Left lobe of liver (tissue), 2 donors: ENCODE measurements around the gene CDHR5. TPM values are rescaled to one million over a fixed set of nuclear protein-coding genes. Genes with fewer than 3 reads are reported as not detected.
"Not testable (repeated sequence)": the region's sequence is repeated elsewhere in the genome, so short reads cannot be mapped to it uniquely, and the experiment has no call there.

Experiments used
- ATAC-seq: fragments of 200-7000 bp; cut with Tn5 transposase; one replicate; pipeline ENCODE4 v1.9.1; 2020; ENCODE audit warnings: mild to moderate bottlenecking, moderate library complexity
- DNase-seq: peaks from one replicate; pipeline ENCODE4 v3.0.0-alpha.2; 2020; ENCODE audit warnings: low spot score
- total RNA-seq: library from RNA; stranded (reverse); gene quantifications from one replicate; pipeline ENCODE4 v1.2.1, GENCODE V29; 2021
- donor health status: DM: no; HTN: no; CAD: no; lungs with moderate emphysema.
- donor health status: DM: no; HTN: yes; CAD: no.

Gene CDHR5
- total RNA-seq, 1 donor from 2014 or later: 64.8 TPM

DNA sequence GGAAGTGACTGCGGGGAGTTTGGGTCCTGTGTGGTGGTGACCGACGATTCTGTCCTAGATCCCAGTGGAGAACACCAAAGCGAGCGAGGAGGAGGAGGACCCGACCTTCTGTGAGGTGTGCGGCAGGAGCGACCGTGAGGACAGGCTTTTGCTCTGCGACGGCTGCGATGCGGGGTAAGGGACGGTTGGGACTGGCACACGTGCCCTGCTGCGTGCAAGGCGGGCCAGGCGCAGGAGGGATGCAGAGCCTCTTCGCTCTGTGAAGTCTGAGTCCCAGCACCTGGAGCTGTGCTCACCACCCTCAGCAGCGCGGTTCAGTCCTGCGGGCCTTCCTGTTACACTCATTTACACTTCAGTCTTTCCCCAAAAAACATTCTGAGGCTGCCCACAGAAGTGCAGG, 32.3 kb downstream of the CDHR5 start:
- DNase-seq: no peak
- ATAC-seq: no peak

DNA sequence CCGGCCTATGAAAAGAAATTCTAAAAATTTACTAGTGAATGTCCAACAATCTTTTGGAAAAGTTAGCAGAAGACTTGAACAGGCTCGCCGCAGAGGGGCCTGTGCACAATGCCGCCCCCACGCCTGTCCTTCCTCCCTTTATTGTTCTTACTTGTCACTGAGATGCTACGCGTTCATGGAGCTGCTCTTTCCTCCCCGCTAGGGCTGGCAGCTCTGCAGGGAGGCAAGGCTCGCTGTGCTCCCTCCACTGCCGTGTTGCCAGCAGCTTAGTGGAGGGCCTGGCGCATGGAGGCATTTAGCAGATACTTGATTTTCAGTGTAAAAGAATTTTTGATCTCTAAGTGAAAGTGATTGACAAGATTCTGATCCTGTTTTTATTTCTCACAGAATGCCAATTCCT, 33.8 kb downstream of the CDHR5 start:
- no peak for ATAC-seq
- DNase-seq: no peak

DNA sequence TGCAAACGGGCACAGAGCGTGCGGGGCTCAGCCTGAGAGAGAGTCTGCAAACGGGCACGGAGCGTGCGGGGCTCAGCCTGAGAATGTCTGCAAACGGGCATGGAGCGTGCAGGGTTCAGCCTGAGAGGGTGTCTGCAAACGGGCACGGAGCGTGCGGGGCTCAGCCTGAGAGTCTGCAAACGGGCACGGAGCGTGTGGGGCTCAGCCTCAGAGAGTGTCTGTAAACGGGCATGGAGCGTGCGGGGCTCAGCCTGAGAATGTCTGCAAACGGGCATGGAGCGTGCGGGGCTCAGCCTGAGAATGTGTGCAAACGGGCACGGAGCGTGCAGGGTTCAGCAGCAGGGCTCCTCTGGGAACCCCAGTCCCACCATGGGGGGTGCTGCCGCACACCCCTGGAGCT, 35.0 kb downstream of the CDHR5 start:
- DNase-seq (no peak), ATAC-seq (no peak)

DNA sequence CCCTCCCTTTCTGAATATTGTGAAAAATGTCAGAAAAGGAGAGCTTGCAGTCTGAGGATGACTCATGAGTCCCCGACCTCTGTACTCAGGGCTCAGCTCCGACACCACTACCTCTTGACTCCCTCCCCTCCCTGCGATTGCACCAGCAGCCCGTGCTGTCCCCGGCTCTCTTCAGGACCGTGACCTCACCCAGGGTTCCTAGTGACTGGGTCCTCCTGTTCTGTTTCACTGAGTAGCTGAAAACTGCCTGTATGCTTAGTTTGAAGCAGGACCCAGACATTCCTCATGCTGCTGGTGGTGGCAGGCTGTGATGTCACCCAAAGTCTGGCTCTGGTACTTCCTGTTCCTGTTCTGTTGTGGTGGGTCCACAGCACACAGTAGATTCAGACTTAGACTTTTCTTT, 36.8 kb downstream of the CDHR5 start:
- ATAC-seq: peak; percentile 92
- DNase-seq: peak; percentile 92

DNA sequence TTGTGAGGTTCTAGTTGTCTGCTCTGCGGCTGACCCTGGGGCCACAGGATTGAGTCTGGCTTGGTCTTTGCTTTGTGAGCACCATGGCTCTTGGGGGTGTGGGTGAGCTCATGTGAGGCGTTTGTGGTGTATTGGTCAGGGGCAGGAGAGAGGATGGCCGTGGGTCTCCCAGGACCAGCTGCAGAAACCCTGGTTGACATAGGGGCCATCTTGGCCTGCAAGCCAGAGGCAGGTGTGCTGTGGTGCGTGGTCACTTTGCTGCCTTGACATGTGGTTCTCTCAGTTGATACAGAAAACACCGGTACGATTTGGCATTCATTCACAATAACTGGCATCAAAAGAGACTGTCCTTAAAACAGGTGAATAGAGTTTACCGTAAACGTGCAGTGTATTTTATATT, 37.2 kb downstream of the CDHR5 start:
- ATAC-seq (peak; percentile 44), DNase-seq (no peak)

DNA sequence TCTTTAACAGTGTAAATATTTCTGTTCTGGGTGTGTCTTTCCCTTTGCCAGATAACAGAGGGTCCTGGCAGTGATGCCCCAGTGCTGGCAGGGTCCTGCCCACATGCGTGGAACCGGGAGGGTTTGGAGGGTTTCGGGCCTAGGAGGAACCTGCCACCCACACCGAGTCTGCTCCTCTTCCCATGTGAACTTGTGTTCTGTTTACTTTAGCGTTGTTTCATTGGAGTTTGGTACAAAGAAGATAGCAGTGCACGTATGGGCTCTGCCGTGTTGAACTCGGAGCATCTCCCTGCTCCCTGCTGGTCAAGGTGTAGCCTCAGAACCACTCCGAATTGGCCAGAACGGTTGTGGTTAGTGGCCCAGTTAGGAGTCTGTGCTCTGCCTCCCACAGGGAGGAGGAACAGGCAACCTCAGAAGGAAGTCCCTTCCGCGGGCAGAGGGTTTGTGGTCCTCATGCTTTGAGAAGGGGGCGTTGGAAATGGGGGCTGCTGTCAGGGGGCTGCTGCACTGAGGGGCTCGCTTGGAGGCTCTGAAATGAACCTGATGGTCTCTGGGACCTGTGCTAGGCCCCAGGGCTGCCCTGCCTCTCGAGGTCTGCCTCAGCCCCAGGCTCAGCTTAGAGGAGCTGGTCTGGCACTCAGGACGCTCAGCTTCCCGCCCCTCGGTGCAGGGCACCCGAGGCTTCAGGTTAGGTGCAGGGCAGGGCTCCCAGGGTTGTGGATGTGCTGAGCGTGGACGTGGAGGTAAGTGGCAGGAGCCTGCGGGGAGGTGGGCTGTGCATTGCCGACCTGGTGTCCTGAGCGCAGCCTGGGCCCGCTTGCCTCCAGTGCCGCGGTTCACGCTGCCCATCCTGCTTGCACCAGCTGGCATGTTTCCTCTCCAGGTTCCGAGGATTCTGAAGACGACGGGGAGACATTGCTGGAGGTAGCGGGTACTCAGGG, 38.1 kb downstream of the CDHR5 start:
- ATAC-seq: peak; percentile 66
- peak; percentile 48 for DNase-seq

DNA sequence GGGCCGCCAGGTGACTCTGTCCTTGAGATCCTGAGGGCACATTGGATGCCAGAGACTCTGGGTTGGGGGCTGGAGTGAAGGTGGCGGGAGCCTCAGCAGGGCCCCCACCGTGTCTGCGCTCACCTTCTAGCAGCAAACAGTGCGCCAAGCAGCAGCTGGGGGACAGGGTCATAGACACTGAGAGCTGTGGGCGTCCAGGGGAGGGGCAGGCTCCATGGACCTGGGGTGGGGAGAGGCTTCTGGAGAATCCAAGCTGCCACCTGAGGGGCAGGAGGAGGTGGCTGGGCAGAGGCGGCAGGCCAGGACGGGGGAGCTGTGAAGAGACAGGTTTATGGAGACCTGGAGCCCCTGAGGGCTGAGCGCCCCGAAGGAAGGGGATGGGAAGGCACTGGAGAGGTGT, 40.5 kb downstream of the CDHR5 start:
- DNase-seq: no peak
- no peak for ATAC-seq

DNA sequence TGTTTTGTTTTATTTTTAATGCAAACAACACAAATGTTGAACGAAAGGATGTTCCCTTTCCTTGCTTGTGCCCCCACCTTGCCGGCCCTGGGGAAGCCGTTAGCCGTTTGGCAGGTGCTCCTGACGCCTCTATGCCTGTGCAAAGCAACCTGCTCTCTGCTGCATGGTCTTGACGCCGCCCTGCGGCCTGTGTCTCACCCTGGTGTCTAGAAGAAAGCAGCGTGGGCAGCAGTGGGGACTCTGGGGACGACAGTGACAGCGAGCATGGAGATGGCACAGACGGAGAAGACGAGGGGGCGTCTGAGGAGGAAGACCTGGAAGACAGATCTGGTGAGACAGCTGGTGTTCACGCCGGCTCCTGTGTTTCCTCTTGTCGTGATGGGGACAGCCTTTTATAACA, 43.0 kb downstream of the CDHR5 start:
- DNase-seq: no peak
- ATAC-seq: no peak

DNA sequence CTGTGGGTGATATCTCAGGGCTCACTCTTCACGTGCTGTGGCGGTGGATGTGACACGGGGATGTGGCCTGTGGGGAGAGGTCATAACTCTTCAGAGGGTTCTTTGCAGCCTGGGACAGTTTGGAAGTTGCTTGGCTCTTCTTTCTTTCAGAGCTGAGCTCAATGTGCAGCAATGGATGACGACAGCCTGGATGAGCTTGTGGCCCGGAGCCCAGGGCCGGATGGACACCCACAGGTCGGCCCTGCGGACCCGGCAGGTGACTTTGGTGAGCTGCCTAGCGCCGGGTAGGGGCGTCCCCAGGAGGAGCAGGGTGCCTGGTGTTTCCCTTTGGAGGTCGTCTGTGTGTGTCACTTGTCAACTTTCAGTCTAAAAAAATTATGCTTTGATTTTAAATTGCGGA, 43.4 kb downstream of the CDHR5 start:
- peak; percentile 58 for ATAC-seq
- peak; percentile 75 for DNase-seq

DNA sequence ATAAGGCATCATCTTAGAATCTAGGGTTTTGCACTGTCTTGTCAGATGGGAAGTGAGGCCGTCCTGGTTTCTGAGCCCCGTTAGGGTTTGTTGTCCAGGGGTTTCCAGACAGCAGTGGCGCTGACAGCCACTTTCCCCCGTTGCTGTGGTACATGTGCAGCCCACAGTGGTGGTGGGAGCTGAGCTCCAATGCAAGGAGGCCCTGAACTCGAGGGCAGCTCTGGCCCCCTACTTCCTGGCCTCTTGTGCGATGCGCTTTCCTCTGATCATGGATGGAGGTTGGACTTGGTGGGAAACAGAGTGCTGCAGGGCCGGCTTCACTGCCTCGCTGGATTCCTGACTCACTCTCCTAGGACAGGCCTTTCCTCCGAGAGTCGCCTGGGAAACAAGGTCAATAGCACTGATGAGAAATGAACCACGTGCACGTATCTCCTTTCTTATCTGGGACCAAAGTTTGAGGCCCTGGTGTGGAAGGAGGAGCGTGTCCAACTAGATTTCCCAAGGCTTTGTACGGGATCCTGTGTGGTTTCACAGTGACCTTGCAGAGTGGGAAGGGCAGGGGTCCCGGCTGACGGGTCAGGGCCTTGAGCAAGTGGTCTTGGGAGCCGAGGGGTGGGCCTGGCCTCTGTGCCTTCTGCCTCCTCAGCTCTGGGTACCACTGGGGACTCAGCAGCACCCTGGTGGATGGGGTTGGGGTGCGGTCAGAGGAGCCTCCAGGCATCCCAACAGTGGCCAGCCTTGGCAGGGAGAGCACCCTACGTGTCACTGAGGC, 44.7 kb downstream of the CDHR5 start:
- ATAC-seq: peak; percentile 15
- DNase-seq: peak; percentile 74

DNA sequence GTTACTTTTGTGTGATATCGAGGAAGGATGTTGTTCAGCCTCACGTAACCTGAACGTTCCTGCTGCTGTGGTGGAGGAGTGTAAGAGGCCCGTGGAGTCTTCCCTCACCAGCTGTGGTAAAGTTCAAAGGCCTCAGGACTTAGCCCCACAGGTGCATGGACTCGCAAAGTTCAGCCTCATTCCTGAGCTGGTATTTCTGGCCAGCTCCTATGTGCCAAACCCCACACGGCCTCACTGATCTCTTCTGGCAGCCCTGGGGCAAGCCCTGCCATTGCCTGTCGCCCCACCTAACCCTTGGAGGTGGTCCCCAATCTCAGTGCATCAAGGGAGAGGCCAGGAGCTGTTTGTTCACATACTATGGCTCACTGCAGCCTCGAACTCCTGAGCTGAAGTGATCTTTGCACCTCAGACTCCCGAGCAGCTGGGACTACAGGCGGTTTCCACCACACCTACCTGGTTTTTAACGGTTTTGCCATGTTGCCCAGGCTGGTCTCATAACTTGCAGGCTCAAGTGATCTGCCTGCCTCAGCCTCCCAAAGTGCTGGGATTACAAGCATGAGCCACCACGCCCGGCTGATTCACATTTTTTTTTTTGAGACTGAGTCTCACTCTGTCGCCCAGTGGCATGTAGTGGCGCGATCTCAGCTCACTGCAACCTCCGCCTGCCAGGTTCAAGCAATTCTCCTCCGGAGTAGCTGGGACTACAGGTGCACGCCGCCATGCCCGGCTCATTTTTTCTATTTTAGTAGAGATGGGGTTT, 46.3 kb downstream of the CDHR5 start:
- DNase-seq: peak; percentile 84

DNA sequence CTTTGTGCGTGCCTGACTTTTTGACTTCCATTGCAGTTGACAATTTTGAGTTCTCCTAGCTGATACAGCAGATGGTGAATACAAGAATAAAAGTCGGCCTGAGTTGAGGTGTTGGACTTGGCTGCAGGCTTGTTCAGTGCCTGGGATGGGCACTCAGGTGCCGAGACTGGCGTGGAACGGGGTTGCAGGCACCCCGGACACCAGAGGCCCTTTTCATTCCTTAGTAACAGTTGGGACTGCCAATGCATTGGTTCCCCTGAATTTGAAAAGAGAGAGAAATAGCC, 47.2 kb downstream of the CDHR5 start:
- ATAC-seq: no peak

More for the DNA sequence above, 46.3 kb downstream of the CDHR5 start:
- peak; percentile 32 for ATAC-seq

DNA sequence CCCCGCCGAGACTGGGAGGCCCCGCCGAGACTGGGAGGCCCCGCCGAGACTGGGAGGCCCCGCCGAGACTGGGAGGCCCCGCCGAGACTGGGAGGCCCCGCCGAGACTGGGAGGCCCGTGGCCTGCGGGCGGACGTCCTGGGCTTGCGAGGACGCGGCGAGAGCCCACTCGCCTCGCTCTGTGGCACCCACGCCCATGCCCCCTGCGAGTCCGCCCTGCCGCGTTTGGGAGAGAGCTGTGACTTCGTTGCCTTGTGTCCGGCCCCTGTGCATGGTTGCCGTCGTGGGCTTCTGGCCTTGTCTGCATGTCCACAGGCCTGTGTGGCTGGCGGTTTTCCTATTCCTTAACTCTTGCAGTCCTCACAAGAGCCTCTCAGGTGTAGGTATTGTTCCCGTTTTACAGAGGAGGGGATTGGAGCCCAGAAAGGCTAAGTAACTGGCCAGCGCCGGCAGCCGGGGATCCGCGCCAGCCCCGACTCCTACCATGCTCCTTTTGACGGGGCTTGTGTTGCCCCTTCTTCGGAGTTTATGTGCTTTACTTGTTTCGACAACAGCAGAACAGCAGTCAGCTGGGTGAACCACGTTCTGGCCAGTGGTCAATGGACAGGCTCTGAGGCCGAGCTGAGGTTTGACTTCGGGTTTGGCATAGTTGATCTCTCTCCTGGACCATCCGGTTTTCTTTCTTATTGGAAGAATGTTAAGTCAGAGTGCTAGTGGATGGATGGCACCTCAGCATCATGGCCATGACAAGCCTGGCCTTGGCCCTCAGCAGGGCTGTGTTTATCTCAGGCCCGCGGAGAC, 47.7 kb downstream of the CDHR5 start:
- ATAC-seq: no peak
- peak; percentile 50 for DNase-seq

More for the DNA sequence above, 47.2 kb downstream of the CDHR5 start:
- DNase-seq: no peak

DNA sequence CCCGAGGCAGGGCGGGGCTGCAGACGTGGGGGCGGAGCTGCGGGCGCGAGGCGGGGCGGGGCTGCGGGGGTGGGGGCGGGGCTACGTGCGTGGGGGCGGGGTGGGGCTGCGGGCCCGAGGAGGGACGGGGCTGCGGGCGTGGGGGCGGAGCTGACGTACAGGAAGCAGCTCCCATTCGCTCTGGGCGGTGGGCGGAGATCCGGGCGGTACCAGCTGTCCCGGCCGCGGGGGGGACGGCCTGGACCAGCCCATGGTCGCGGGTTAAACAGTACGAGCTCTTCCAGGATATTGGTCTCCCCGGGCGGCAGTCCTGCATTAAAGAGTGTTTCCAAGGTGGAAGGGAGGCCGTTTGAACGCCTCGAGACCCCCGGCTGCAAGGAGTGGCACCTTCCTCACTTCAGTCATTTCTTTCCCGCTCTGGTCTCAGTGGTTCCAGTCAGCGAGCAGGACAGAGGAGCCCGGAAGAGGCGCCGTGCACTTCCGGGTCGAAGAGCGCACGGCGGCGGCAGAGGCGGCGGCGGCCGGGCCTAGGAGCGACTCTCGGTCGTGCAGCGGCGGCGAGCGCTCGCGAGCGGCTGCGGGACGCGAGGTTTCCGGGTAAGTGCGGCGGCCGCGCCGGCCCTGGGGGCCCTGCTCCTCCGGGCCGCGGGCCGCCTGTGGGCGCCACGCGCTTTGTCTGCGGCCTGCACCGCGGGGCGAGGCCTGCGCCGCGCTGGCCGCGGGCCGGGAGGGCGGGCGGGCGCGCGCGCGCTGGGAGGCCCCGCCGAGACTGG, 48.6 kb downstream of the CDHR5 start, which contains the start of gene PHRF1:
Gene PHRF1 (plus strand): TSS at position 475 of the 773 bp plus-strand sequence. CDS start 5,043 bp downstream, outside the sequence.
- DNase-seq (peak; percentile 96), ATAC-seq (peak; percentile 77)

DNA sequence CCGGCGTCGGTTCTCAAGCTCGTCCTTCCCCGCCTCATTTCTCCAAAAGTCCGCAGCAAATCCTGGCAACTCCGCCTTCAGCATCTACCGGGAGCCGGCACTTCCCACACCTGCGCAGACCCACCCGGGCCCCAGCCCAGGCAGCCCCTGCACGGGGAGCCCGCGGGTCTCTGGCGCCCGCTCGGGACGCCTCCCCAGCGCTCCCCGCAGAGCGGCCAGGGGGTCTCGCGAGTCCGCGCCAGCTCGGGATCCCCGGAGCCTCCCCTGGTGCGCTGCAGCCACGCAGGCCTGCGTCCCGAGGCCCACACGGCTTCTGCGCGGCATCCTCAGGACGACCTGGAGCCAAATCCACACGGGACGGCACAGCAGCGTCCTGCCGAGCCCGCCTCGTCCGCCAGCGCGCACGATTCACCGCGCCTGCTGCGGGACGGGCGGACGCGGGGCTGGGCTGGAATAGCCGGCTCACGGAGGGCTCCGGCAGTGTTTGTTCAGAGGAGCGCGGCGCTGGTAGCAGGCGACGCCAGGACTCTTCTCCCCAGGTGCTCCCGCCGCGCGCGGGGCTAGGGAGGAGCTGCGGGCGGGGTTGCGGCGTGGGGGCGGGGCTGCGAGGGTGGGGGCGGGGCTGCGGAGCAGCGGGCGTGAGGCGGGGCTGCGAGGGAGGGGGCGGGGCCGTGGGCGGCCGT, 49.3 kb downstream of the CDHR5 start:
- peak; percentile 87 for DNase-seq

DNA sequence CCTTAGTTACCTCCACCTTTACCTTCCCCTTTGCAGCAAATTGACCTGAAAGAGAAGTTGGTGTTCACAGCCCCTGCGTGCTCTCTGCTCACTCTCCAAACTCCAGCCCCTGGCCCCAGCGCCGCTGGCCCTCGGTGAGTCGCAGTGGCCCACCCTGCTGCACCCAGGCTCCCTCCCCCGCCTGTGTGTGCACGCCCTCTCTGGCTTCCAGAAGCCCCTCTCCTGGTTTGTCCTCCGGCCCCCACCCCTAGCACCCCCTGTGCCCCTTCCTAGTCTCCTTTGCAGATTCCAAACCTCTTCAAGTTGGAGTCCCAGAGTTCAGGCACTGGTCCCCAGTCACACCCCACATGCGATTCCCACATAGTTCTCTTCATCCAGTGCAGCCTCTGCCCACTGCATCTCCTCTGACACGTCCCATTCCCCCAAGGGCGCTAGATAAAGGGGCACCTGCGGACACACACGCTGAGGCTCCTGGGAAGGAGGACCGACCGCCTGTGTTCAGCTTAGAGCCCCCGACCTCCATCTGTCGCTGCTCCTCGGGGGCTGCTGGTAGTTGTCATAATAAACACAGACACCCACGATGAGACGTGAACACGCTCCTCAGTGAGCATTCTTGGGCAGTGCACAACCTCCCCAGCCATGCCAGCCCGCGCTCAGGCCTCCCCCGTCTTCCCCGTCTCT, 50.0 kb downstream of the CDHR5 start:
- ATAC-seq: peak; percentile 0

More for the DNA sequence above, 49.3 kb downstream of the CDHR5 start:
- ATAC-seq: peak; percentile 68

DNA sequence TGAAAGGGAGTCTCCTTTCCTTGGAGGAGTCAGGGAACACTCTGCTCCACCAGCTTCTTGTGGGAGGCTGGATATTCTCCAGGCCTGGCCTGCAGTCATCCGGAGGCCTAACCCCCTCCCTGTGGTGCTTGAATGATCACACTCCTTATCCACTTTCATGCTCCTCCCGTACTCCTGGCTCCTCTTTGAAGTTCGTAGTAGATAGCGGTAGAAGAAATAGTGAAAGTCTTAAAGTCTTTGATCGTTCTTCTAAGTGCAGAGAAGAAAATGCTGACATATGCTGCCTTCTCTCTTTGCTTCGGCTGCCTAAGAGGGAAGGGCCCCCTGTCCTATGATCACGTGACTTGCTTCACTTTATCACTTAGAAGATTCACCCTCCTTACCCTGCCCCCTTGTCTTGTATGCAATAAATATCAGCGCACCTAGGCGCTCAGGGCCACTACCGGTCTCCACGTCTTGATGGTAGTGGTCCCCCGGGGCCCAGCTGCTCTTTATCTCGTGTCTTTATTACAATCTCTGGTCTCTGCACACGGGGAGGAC, 50.7 kb downstream of the CDHR5 start:
- not testable (repeated sequence) for DNase-seq, ATAC-seq

More for the DNA sequence above, 50.0 kb downstream of the CDHR5 start:
- no peak for DNase-seq
